Adrenal gland (tissue), 5 donors: ENCODE data around the gene ST6GALNAC3.

Experiments
- POLR2A ChIP-seq, 2 donors: fragments of 450-650 bp; IDR thresholded peaks; one replicate each; pipeline ENCODE4 v1.6.1; 2017; ENCODE audit warnings: antibody characterized with exemption in 2 of 2, mild to moderate bottlenecking in 2 of 2, moderate library complexity in 1 of 2
- TF ChIP-seq, protein P1 (sequence below), 6 experiments: fragments of 450-650 bp in 4 of 6; fragments of 200-600 bp in 2 of 6; sonication (generic) in 1 of 6; IDR thresholded peaks; 1 replicate in 5 of 6; 2 replicates in 1 of 6; pipeline versions ENCODE4 v1.5.1 to v1.8.0; 2016 to 2021; ENCODE audit warnings: antibody characterized with exemption in 6 of 6, mild to moderate bottlenecking in 2 of 6, moderate library complexity in 1 of 6
- donor health status: DM: no; HTN: no; CAD: no.

DNA sequence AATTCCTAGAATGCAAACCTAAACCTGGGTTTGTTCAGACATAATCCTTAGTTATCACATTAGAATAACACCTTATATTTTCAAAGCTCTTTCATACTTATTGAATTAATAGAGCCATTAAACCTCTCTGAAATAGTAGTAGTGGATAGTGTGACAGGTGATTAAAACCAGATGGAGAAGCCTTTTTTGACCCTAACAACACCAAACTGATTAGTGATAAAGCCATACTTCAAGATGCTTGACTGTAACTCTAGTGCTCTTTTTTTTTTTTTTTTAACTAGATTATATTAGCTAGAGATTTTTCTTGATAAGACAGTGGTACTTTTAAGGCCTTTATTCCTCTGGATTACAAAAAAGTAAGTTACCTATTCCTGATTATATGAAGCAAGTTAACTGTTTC, 190.1 kb downstream of the ST6GALNAC3 start:
- TF ChIP-seq, protein P1, sequence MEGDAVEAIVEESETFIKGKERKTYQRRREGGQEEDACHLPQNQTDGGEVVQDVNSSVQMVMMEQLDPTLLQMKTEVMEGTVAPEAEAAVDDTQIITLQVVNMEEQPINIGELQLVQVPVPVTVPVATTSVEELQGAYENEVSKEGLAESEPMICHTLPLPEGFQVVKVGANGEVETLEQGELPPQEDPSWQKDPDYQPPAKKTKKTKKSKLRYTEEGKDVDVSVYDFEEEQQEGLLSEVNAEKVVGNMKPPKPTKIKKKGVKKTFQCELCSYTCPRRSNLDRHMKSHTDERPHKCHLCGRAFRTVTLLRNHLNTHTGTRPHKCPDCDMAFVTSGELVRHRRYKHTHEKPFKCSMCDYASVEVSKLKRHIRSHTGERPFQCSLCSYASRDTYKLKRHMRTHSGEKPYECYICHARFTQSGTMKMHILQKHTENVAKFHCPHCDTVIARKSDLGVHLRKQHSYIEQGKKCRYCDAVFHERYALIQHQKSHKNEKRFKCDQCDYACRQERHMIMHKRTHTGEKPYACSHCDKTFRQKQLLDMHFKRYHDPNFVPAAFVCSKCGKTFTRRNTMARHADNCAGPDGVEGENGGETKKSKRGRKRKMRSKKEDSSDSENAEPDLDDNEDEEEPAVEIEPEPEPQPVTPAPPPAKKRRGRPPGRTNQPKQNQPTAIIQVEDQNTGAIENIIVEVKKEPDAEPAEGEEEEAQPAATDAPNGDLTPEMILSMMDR (IDR thresholded peaks at IDR 0.05), result no peak
- TF ChIP-seq POLR2A (IDR thresholded peaks at IDR 0.05), result no peak
